ENCODE measurements around the gene PSEN1. TPM values are rescaled to one million over a fixed set of nuclear protein-coding genes. Genes with fewer than 3 reads are reported as not detected.

PSEN1 gene
- polyA plus RNA-seq, 1 of the 3 experiments (the other 2 are of a cell fraction): 9.0 TPM

GRCh38 chr14:73236157-73236556 is 99.8 kb downstream of the PSEN1 start:
- H3K9me2 ChIP-seq: no peaks in the 10 kb centered on the region
- no peaks in the 10 kb centered on the region for H3K9me3 ChIP-seq
- no peak overlapping the region for H3K27ac ChIP-seq (ENCODE audit: low read depth in 2 of 2, low read length in 1 of 2)
- peaks cover 3% of the 10 kb centered on the region for H3F3A ChIP-seq (replicated peaks; ENCODE audit: insufficient read depth)
- H2AFZ ChIP-seq (ENCODE audit: low read depth): no peak overlapping the region
- DNase-seq: no peak
- peaks cover 8 to 16% of the 10 kb centered on the region in 2 experiments; a peak in 3 of 4 replicates for H3K4me1 ChIP-seq (ENCODE audit: control insufficient read depth in 1 of 2, insufficient read depth in 2 of 2, low read depth in 1 of 2, low read length in 1 of 2)
- POLR2A ChIA-PET: no interaction called here
- H3K79me2 ChIP-seq (ENCODE audit: insufficient read depth): no peaks in the 10 kb centered on the region
- H4K20me1 ChIP-seq (ENCODE audit: insufficient read depth): no peaks in the 10 kb centered on the region
- H3K4me3 ChIP-seq (ENCODE audit: low read depth in 2 of 2, low read length in 1 of 2): no peak overlapping the region
- 92% methylated on average over 9 of the region's 11 CpGs for WGBS (ENCODE audit: low lambda C conversion rate)
- H3K36me3 ChIP-seq (replicated peaks in 1 of 2; ENCODE audit: control insufficient read depth in 1 of 2, insufficient read depth in 2 of 2, low read length in 1 of 2): no peaks in the 10 kb centered on the region
- CTCF ChIA-PET: no interaction called here
- no peak overlapping the region for H3K9ac ChIP-seq
- TF ChIP-seq, protein P1, sequence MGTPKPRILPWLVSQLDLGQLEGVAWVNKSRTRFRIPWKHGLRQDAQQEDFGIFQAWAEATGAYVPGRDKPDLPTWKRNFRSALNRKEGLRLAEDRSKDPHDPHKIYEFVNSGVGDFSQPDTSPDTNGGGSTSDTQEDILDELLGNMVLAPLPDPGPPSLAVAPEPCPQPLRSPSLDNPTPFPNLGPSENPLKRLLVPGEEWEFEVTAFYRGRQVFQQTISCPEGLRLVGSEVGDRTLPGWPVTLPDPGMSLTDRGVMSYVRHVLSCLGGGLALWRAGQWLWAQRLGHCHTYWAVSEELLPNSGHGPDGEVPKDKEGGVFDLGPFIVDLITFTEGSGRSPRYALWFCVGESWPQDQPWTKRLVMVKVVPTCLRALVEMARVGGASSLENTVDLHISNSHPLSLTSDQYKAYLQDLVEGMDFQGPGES (IDR thresholded peaks at IDR 0.05; ENCODE audit: low read depth, low read length): no peak
- TF ChIP-seq YY1 (IDR thresholded peaks at IDR 0.05; ENCODE audit: low read depth) (no peak), TEAD4 (IDR thresholded peaks at IDR 0.05; ENCODE audit: borderline replicate concordance, insufficient read depth) (no peak), SIN3A (IDR thresholded peaks at IDR 0.05; ENCODE audit: borderline replicate concordance, low read depth, low read length) (no peak), CTCF (IDR thresholded peaks at IDR 0.05) (no peak), RAD21 (IDR thresholded peaks at IDR 0.05; ENCODE audit: low read length) (no peak), RCOR1 (IDR thresholded peaks at IDR 0.05; ENCODE audit: low read length) (no peak), TAF1 (IDR thresholded peaks at IDR 0.05; ENCODE audit: borderline replicate concordance, low read depth, low read length) (no peak), POLR2AphosphoS5 (IDR thresholded peaks at IDR 0.05; ENCODE audit: low read depth, low read length) (no peak), MEF2A (IDR thresholded peaks at IDR 0.05; ENCODE audit: borderline replicate concordance, low read depth) (no peak), NRF1 (IDR thresholded peaks at IDR 0.05; ENCODE audit: low read depth, low read length) (no peak), NFIC (IDR thresholded peaks at IDR 0.05; ENCODE audit: borderline replicate concordance) (no peak), REST (IDR thresholded peaks at IDR 0.05; ENCODE audit: low read depth, low read length) (no peak), GATA2 (CRISPR knock-in tag; IDR thresholded peaks at IDR 0.05) (no peak), JUND (IDR thresholded peaks at IDR 0.05) (no peak), MXI1 (IDR thresholded peaks at IDR 0.05; ENCODE audit: low read depth, low read length) (no peak), RXRA (IDR thresholded peaks at IDR 0.05; ENCODE audit: borderline replicate concordance, low read depth) (no peak), ELF1 (IDR thresholded peaks at IDR 0.05) (no peak), FOSL2 (IDR thresholded peaks at IDR 0.05; ENCODE audit: borderline replicate concordance, low read depth) (no peak), GABPA (IDR thresholded peaks at IDR 0.05; ENCODE audit: low read depth) (no peak)
- H3K4me2 ChIP-seq: no peak overlapping the region
- peaks cover 41% of the 10 kb centered on the region for H3K27me3 ChIP-seq (ENCODE audit: insufficient read depth)
